ENCODE measurements around the gene CCDC134.

DNA sequence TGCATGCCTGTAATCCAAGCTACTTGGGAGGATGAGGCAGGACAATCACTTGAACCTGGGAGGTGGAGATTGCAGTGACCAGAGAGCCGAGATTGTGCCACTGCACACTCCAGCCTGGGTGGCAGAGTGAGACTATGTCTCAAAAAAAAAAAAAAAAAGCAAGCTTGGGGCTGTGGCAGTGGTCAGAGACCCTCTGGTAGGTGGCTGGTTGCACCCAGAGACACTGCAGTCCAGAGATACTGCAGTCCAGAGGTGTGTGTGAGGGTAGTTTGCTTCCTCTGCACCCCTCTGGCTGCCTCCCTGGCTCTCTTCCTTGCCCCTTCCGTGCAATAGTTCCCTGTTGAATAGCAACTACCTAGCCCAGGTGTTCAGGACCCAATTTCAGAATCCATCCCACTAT, 1.7 kb upstream of the CCDC134 start:
- TF ChIP-seq POLR2A (IDR thresholded peaks at IDR 0.05; ENCODE audit: low read depth, low read length) (no peak), CTCF (IDR thresholded peaks at IDR 0.05; ENCODE audit: extremely low read depth in 1 of 2, insufficient read depth in 1 of 2, low read depth in 1 of 2, low read length in 2 of 2) (no peak)
